ENCODE measurements around the gene ATP6V1G1. TPM values are rescaled to one million over a fixed set of nuclear protein-coding genes. Genes with fewer than 3 reads are reported as not detected.

The ATP6V1G1 gene
- polyA plus RNA-seq, 4 donors, result 89.7 to 148 (median 97.6) TPM

- Histone ChIP-seq H3K36me3 (ENCODE audit: control insufficient read depth in 3 of 3, insufficient read depth in 2 of 3, low read depth in 1 of 3, low read length in 3 of 3) (peaks cover 4 to 47% (median 12%) of the 10 kb centered on the region in 3 donors), H3K4me3 (ENCODE audit: low read depth in 1 of 3, low read length in 3 of 3) (no peak overlapping the region)
Measured at GRCh38 chr9:114634387-114634786, 46.8 kb downstream of the ATP6V1G1 start.

GRCh38 chr9:114638404-114638803 is 50.8 kb downstream of the ATP6V1G1 start:
- H3K9me3 ChIP-seq (ENCODE audit: control insufficient read depth in 2 of 2, insufficient read depth in 1 of 2, low read depth in 1 of 2, low read length in 1 of 2), result no peaks in the 10 kb centered on the region
- H3K27ac ChIP-seq (ENCODE audit: low read depth in 1 of 3, low read length in 2 of 3), result no peak overlapping the region
- DNase-seq (no peak), FAIRE-seq (no peak)
- H3K36me3 ChIP-seq (ENCODE audit: control insufficient read depth in 3 of 3, insufficient read depth in 2 of 3, low read depth in 1 of 3, low read length in 3 of 3), result peaks cover 4 to 43% (median 10%) of the 10 kb centered on the region in 3 donors
- WGBS, 3 donors, result 92 to 93% (median 92%) methylated on average over 8 of the region's 8 CpGs
- no peaks in the 10 kb centered on the region for H3K27me3 ChIP-seq (ENCODE audit: control insufficient read depth in 3 of 3, insufficient read depth in 3 of 3, low read length in 3 of 3)
- no peaks in the 10 kb centered on the region for H3K4me1 ChIP-seq (ENCODE audit: control insufficient read depth in 3 of 3, insufficient read depth in 2 of 3, low read depth in 1 of 3, low read length in 2 of 3)
- H3K4me3 ChIP-seq (ENCODE audit: low read depth in 1 of 3, low read length in 3 of 3), result no peak overlapping the region

More at GRCh38 chr9:114634387-114634786, 46.8 kb downstream of the ATP6V1G1 start:
- no peak overlapping the region for H3K27ac ChIP-seq (ENCODE audit: low read depth in 1 of 3, low read length in 2 of 3)
- H3K27me3 ChIP-seq (ENCODE audit: control insufficient read depth in 3 of 3, insufficient read depth in 3 of 3, low read length in 3 of 3), result no peaks in the 10 kb centered on the region
- 88 to 97% (median 92%) methylated on average over 6 of the region's 6 CpGs for WGBS, 3 donors
- FAIRE-seq (no peak), DNase-seq (no peak)
- H3K4me1 ChIP-seq (ENCODE audit: control insufficient read depth in 3 of 3, insufficient read depth in 2 of 3, low read depth in 1 of 3, low read length in 2 of 3), result no peaks in the 10 kb centered on the region
- H3K9me3 ChIP-seq (ENCODE audit: control insufficient read depth in 2 of 2, insufficient read depth in 1 of 2, low read depth in 1 of 2, low read length in 1 of 2), result no peaks in the 10 kb centered on the region

- no peak overlapping the region for H3K4me3 ChIP-seq (ENCODE audit: low read depth in 1 of 3, low read length in 3 of 3)
- DNase-seq (no peak), FAIRE-seq (no peak)
- H3K36me3 ChIP-seq (ENCODE audit: control insufficient read depth in 3 of 3, insufficient read depth in 2 of 3, low read depth in 1 of 3, low read length in 3 of 3), result peaks cover 9 to 24% (median 10%) of the 10 kb centered on the region in 3 donors
- WGBS, 3 donors, result 75 to 89% (median 85%) methylated on average over 1 of the region's 1 CpG
- H3K9me3 ChIP-seq (ENCODE audit: control insufficient read depth in 2 of 2, insufficient read depth in 1 of 2, low read depth in 1 of 2, low read length in 1 of 2), result no peaks in the 10 kb centered on the region
- no peak overlapping the region for H3K27ac ChIP-seq (ENCODE audit: low read depth in 1 of 3, low read length in 2 of 3)
- no peaks in the 10 kb centered on the region for H3K27me3 ChIP-seq (ENCODE audit: control insufficient read depth in 3 of 3, insufficient read depth in 3 of 3, low read length in 3 of 3)
- no peaks in the 10 kb centered on the region for H3K4me1 ChIP-seq (ENCODE audit: control insufficient read depth in 3 of 3, insufficient read depth in 2 of 3, low read depth in 1 of 3, low read length in 2 of 3)
Measured at GRCh38 chr9:114641967-114642366, 54.4 kb downstream of the ATP6V1G1 start.

- Histone ChIP-seq H3K9me3 (ENCODE audit: control insufficient read depth in 2 of 2, insufficient read depth in 1 of 2, low read depth in 1 of 2, low read length in 1 of 2) (no peaks in the 10 kb centered on the region), H3K27me3 (ENCODE audit: control insufficient read depth in 3 of 3, insufficient read depth in 3 of 3, low read length in 3 of 3) (no peaks in the 10 kb centered on the region), H3K4me1 (ENCODE audit: control insufficient read depth in 3 of 3, insufficient read depth in 2 of 3, low read depth in 1 of 3, low read length in 2 of 3) (no peaks in the 10 kb centered on the region), H3K36me3 (ENCODE audit: control insufficient read depth in 3 of 3, insufficient read depth in 2 of 3, low read depth in 1 of 3, low read length in 3 of 3) (peaks cover 8 to 22% (median 9%) of the 10 kb centered on the region in 3 donors), H3K4me3 (ENCODE audit: low read depth in 1 of 3, low read length in 3 of 3) (no peak overlapping the region), H3K27ac (ENCODE audit: low read depth in 1 of 3, low read length in 2 of 3) (no peak overlapping the region)
- WGBS, 3 donors, result 92 to 99% (median 94%) methylated on average over 8 of the region's 8 CpGs
- FAIRE-seq, result no peak
- DNase-seq, result no peak
Measured at GRCh38 chr9:114643001-114643400, 55.4 kb downstream of the ATP6V1G1 start.

- Histone ChIP-seq H3K27me3 (ENCODE audit: control insufficient read depth in 3 of 3, insufficient read depth in 3 of 3, low read length in 3 of 3) (no peaks in the 10 kb centered on the region), H3K4me1 (ENCODE audit: control insufficient read depth in 3 of 3, insufficient read depth in 2 of 3, low read depth in 1 of 3, low read length in 2 of 3) (no peaks in the 10 kb centered on the region)
- 89 to 93% (median 91%) methylated on average over 5 of the region's 5 CpGs for WGBS, 3 donors
Measured at GRCh38 chr9:114643896-114644295, 56.3 kb downstream of the ATP6V1G1 start.

More at GRCh38 chr9:114643896-114644295, 56.3 kb downstream of the ATP6V1G1 start:
- DNase-seq, result no peak
- H3K4me3 ChIP-seq (ENCODE audit: low read depth in 1 of 3, low read length in 3 of 3), result no peak overlapping the region
- peaks cover 5 to 19% (median 8%) of the 10 kb centered on the region in 3 donors for H3K36me3 ChIP-seq (ENCODE audit: control insufficient read depth in 3 of 3, insufficient read depth in 2 of 3, low read depth in 1 of 3, low read length in 3 of 3)
- no peaks in the 10 kb centered on the region for H3K9me3 ChIP-seq (ENCODE audit: control insufficient read depth in 2 of 2, insufficient read depth in 1 of 2, low read depth in 1 of 2, low read length in 1 of 2)
- H3K27ac ChIP-seq (ENCODE audit: low read depth in 1 of 3, low read length in 2 of 3), result no peak overlapping the region
- no peak for FAIRE-seq

Other genes with a start within 250 kb of the ATP6V1G1 start
- gene AKNA, start 199.8 kb upstream of the ATP6V1G1 start, polyA plus RNA-seq, result 10 to 100 TPM in 2 of 4 donors, 1 to 10 TPM in 2; 3.4 to 22.0 (median 12.8) TPM
- 10 to 100 TPM in 1 of 4 donors, 1 to 10 TPM in 3; 2.7 to 12.9 (median 7.9) TPM for gene WHRN, start 82.3 kb upstream of the ATP6V1G1 start, polyA plus RNA-seq
- 1 to 10 TPM; 1.4 to 5.6 (median 3.5) TPM for gene TMEM268, start 23.5 kb downstream of the ATP6V1G1 start, polyA plus RNA-seq
- gene TEX53, start 70.0 kb downstream of the ATP6V1G1 start, polyA plus RNA-seq, result not detected
- gene TEX48, start 94.4 kb downstream of the ATP6V1G1 start, polyA plus RNA-seq, result not detected
- 10 to 100 TPM in 2 of 4 donors, 1 to 10 TPM in 1, under 1 TPM in 1; 0.79 to 13.2 (median 8.9) TPM for gene TNFSF15, start 218.3 kb downstream of the ATP6V1G1 start, polyA plus RNA-seq

All from small intestine (tissue), 7 donors.